Stimulated activated CD4-positive, alpha-beta T cell treated with anti-CD3 and anti-CD28 coated beads, Interleukin-12 subunit alpha, Interleukin-12 subunit beta, amount 100 ng/mL, for 4 hours (primary cell): ENCODE measurements around the gene AHI1.
"Not testable (repeated sequence)": the region's sequence is repeated elsewhere in the genome, so short reads cannot be mapped to it uniquely, and the experiment has no call there.

Source experiments
- DNase-seq: peaks from one replicate; pipeline ENCODE4 v3.0.0-alpha.2; 2020

Gene AHI1

DNA sequence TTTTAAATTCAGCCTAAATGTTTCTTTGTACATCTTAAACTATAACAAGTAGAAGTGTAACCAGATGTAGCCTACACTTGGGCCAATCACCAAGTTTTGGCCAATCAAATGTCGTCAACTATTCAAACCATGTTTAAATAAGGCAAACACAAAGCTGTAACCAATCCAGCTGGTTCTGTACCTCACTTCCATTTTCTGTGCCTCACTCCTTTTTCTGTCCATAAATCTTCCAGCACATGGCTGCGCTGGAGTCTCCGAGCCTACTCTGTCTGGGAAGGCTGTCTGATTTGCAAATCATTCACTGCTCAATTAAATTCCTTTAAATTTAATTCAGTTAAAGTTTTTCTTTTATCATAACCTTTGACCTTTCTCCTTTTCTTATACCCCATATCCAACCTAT, 7.7 kb upstream of the AHI1 start:
- no peak for DNase-seq

- DNase-seq, result no peak
Measured at GRCh38 chr6:135504734-135505133, 7.2 kb upstream of the AHI1 start.

DNA sequence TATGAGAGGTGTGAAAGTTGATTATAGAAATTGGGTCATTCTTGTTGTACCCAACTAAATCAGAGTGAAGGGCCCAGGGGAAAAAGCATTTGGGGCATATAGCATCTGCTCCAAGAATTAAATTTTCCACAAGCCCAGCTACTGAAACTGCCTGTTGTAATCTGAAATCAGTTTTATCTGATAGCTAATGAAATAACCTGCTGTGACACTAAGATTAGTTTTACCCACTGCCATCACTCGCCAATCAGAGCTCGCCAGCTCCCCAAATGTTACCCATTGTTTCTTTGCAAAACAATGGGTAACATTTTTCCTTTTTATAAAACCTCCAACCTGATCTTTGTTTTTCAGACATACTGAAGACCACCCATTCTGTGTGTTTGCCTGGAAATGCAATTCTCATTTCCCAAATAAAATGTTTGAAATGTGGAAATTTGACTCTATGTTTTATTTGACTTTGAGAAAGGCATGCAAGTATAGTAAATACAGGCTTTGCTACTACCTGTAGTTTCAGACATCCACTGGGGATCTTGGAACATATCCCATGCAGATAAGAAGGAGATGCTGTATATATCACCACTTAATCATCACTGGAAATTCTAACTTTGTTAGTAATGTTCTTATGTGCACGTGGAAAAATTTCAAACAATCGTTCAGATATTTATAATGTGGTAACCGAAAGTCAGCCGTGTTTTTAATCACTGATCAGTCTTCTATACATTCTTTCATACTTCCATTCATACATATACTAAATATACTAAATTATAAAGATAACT, 6.3 kb upstream of the AHI1 start:
- DNase-seq, result no peak

DNA sequence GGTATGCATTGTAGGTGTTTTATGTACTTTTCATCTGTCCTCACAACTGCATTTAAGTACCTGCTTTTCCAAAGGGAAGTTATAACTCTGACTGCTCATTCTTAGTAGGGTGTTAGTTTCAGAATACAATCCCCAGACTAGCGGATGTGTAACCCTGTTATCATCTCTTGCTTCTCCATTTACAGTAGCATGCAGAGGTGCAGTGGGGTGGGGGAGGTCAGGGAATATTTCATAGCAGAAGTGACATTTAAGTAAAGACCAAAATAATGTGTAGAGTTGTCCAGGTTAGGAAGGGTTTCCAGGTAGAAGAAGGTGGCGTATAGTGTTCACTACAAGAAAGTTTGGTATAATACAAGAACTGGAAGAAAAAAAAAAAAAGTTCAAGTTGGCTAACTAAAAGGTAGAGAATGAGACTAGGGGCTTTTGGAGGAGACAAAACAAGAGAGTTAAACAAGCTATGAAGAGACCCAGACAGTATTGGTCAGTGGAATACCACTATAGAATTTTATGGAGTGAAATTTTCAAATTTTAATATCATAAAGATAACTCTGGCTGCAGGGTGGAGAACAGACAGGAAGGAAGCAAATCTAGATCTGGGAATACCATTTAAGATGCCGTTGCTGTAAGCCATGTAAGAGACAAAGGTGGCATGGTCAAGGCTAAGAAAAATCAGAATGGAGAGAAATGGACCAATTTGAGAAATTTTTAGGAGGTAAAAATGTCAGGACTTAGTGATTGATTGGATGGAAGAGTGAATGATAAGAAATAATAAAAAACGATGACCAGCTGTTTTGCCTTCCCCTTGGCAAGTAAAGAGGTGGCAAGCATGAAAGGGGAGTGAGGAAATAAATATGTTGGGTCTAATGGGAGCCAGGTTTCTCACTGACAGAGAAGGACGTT, 2.2 kb upstream of the AHI1 start:
- DNase-seq, result no peak

GRCh38 chr6:135498185-135498841, 773 bp upstream of the AHI1 start:
- peak; percentile 38 for DNase-seq

GRCh38 chr6:135496800-135497411, 634 bp downstream of the AHI1 start:
- DNase-seq, result no peak

DNA sequence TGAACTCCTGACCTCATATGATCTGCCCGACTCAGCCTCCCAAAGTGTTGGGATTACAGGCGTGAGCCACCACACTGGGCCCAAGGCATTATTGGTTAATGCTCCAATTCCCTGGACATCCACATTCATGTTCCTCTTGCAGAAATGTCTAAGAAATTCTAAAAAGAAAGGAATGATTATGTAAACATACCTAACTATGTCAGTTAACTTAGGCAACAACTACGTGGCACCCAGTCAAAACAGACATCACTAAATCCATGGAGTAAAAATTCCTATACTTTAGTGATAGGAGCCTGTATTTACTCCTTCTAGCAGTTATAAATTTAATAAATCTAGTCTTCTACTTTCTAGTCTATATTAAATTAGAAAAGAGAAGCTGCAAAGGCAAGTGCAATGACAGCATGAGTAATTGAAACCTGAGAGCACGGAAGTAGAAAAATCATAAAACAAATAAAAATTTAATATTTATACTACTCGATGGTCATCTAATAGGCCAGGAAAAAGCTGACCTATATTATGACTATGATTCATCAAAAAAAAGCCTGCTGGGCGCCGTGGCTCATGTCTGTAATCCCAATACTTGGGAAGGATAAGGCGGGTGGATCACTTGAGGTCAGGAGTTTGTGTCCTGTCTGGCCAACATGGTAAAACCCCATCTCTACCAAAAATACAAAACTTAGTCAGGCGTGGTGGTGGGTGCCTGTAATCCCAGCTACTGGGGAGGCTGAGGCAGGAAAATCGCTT, 4.2 kb downstream of the AHI1 start:
- DNase-seq, result no peak

DNA sequence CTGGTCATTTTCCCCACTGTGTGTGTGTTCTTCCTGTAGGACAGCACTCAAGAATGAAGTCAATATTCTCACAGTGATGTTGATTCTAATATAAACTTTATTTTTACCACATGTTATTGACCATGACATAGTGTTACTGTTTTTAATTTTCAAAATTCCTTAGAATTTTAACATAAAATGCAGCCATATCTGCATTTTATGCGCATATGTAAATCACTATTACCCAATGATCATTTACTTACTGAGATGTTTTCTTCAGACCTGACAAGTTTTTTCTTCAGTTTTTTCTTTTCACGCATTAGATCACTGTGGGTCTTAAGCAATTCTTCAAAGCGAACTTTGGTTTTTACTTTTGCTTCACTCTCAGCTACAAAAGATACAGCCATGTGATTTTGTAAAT, 7.2 kb downstream of the AHI1 start:
- no peak for DNase-seq

- no peak for DNase-seq
Measured at GRCh38 chr6:135488023-135488422, 9.5 kb downstream of the AHI1 start.

GRCh38 chr6:135483903-135484302, 13.6 kb downstream of the AHI1 start:
- not testable (repeated sequence) for DNase-seq

- DNase-seq, result no peak
Measured at GRCh38 chr6:135481783-135482369, 15.7 kb downstream of the AHI1 start.

DNA sequence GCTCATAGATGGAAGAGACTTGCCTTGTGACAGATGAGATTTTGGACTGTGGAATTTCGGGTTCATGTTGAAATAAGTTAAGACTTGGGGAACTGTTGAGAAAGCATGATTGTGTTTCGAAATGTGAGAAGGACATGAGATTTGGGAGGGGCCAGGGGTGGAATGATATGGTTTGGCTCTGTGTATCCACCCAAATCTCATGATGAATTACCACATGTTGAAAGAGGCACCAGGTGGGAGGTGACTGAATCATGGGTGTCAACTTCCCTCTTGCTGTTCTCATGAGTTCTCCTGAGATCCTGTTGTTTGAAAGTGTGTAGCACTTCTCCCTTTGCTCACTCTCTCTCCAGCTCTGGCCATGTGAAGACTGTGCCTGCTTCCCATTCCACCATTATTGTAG, 17.9 kb downstream of the AHI1 start:
- DNase-seq, result no peak

GRCh38 chr6:135478626-135479025, 18.9 kb downstream of the AHI1 start:
- DNase-seq, result no peak

DNA sequence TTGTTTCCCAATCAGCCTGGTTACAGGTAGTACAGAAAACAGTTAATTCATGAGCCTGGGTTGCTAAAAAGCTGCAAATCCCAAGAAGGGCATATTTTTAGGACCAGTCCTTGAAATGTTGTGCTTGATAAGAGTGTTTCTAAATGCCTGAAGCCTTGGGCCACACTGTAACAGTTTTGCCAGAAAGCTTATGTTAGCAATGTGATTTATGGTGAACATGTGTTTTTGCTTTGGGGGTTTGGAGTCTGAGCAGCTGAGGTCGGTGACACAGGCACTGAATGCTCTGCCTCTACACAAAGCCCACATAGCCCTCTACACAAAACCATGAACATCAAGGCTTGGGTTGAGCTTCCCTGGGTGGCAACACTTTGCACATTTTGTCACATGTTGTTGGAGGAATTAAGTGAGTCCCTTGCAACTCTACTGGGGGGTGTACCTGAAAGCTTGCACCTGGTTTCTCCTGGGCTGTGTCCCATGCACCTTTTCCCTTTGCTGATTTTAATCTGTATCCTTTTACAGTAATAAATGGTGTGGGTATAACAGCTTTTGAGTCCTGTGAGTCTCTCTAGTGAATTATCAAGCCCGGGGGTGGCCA, 22.2 kb downstream of the AHI1 start:
- DNase-seq, result no peak

DNA sequence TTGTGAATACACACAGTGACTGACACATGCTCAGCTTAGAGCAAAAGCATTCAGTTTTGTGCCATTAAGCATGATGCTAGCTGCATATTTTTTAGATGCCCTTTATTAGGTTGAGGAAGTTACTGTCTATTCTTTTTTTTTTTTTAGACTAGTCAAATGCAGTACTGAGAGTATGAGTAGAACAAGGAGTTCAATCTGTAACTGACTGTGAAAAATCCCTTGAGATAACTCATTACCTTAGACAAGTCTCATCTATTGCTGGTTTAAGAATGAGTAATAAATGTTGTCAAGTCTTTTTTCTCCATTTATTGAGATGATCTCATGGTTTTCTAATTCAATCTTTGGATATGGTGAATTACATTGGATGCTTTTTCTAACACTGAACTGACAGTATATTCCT, 23.2 kb downstream of the AHI1 start:
- no peak for DNase-seq

- no peak for DNase-seq
Measured at GRCh38 chr6:135465903-135466302, 31.6 kb downstream of the AHI1 start.

GRCh38 chr6:135465307-135465706, 32.2 kb downstream of the AHI1 start:
- DNase-seq, result no peak

DNA sequence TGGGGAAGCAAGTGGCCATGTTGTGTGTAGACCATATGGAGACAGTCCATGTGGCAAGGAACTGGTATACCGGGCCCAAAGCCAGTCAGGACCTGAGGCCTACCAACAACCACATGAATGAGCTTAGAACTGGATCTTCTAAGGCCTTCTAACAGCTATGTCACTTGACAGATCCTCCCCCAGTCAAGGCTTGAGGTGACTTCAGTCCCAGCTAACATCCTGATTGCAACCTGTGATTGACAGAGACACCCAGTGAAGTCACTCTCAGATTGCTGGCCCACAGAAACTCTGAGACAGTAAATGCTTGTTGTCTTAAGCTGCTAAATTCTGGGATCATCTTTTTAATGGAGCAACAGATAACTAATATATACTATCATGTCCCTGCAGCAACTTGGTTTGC, 32.9 kb downstream of the AHI1 start:
- DNase-seq, result no peak

DNA sequence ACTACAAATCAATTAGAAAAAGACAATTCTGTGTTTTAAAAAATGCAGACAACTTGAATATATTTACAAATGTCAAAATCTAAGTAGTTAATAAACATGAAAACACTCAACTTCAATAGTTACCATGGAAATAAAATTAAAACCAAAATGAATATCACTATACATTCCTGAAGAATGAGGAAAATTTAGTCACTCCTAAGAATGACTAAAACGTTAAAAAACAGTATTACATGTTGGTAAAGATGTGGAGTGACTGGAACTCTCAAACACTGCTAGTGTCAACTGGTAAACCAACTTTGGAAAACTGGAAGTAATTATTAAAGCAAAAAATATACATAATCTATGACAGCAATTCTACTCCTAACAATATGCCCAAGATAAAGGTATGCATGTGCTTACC, 36.3 kb downstream of the AHI1 start:
- no peak for DNase-seq

DNA sequence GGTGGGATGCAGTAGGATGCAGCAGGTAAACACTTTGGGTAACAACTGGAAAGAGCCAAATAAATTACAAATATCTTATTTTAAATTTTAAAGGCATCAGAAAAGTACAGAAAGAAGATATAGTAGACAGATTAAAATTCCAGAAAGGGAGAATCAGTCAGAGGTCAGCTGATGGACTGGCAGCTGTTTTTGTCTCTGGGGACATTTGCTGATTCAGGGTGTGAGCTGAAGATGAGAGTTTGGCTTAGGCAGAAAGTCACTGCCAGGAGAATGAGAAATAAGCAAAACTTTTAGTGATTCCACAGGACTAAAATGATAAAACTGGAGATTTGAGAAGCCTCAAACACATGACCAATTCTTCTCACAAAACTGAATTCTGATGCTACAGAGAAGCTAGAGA, 39.5 kb downstream of the AHI1 start:
- DNase-seq, result no peak

- no peak for DNase-seq
Measured at GRCh38 chr6:135451617-135452190, 45.8 kb downstream of the AHI1 start.
